Measurements from ENCODE around the gene IDH3G. TPM values are rescaled to one million over a fixed set of nuclear protein-coding genes. Genes with fewer than 3 reads are reported as not detected.
A peak's percentile ranks its signal among the peaks of the same experiment; 100 is the strongest.

Gene IDH3G
- total and polyA plus RNA-seq, 2 donors (not counting 3 experiments of a cell fraction or from before 2014, with no cell fraction given): 57.7 to 116 TPM

- FAIRE-seq: no peak
- POLR2A ChIA-PET: no interaction called here
Observed at GRCh38 chrX:153831429-153832150, 37.4 kb upstream of the IDH3G start.

GRCh38 chrX:153830640-153831428 is 36.7 kb upstream of the IDH3G start:
- no peak overlapping the region for H3K4me3 ChIP-seq (replicated peaks in 1 of 3; ENCODE audit: insufficient read depth in 1 of 3, low read depth in 1 of 3, low read length in 3 of 3)
- no TSS peak for BruUV-seq (replicated peaks)
- H3K9me1 ChIP-seq (replicated peaks; ENCODE audit: control insufficient read depth, extremely low read depth, insufficient read depth, low read length): no peaks in the 10 kb centered on the region
- H3K79me2 ChIP-seq (ENCODE audit: control insufficient read depth, insufficient read depth, low read length): no peaks in the 10 kb centered on the region
- dilution Hi-C loops (cut with MboI; ENCODE audit: extremely low pct_ligation_motif_present, low sequenced_read_pairs) (no loop called here), intact Hi-C loops (cut with micrococcal nuclease) (no loop called here)
- peak; percentile 79 for TF ChIP-seq EZH2 (IDR thresholded peaks at IDR 0.05; ENCODE audit: borderline replicate concordance, low read depth, low read length, severe bottlenecking)
- TF ChIP-seq JUN (IDR thresholded peaks at IDR 0.05; ENCODE audit: borderline replicate concordance, insufficient read depth, insufficient read length, low read depth): no peak
- TF ChIP-seq FOS (IDR thresholded peaks at IDR 0.05; ENCODE audit: borderline replicate concordance, insufficient read depth, low read length): no peak
- TF ChIP-seq, protein P1, sequence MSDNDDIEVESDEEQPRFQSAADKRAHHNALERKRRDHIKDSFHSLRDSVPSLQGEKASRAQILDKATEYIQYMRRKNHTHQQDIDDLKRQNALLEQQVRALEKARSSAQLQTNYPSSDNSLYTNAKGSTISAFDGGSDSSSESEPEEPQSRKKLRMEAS (IDR thresholded peaks at IDR 0.05; ENCODE audit: insufficient read depth, insufficient read length): no peak
- no peak for TF ChIP-seq MYC (IDR thresholded peaks at IDR 0.05; ENCODE audit: low read depth, low read length)
- no peak for TF ChIP-seq POLR2A (IDR thresholded peaks at IDR 0.05; ENCODE audit: low read depth, low read length)
- no peak for TF ChIP-seq GATA2 (IDR thresholded peaks at IDR 0.05; ENCODE audit: insufficient read depth, insufficient read length, low read depth, low read length)
- no peak for TF ChIP-seq POLR2AphosphoS5 (IDR thresholded peaks at IDR 0.05; ENCODE audit: insufficient read depth, low read depth, low read length)
- H4K20me1 ChIP-seq (replicated peaks; ENCODE audit: control insufficient read depth, extremely low read depth, insufficient read depth, low read length): no peaks in the 10 kb centered on the region
- H3K4me1 ChIP-seq (ENCODE audit: control insufficient read depth, extremely low read depth, insufficient read depth, low read length): no peaks in the 10 kb centered on the region
- H3K27ac ChIP-seq (ENCODE audit: insufficient read depth, low read depth, low read length): no peak overlapping the region
- peaks cover 31 to 38% of the 10 kb centered on the region in 2 experiments for H3K27me3 ChIP-seq (ENCODE audit: control insufficient read depth in 2 of 2, insufficient read depth in 2 of 2, low read length in 2 of 2)
- no peak overlapping the region for H3K9ac ChIP-seq (replicated peaks; ENCODE audit: extremely low read depth, insufficient read depth, low read length)
- no peak overlapping the region for H3K4me2 ChIP-seq (ENCODE audit: insufficient read depth, low read length)
- no peaks in the 10 kb centered on the region for H3K9me3 ChIP-seq (replicated peaks; ENCODE audit: control insufficient read depth, insufficient read depth, low read length)
- FAIRE-seq: no peak
- CTCF ChIA-PET: no interaction called here
- DNase-seq (ENCODE audit: low read depth, low spot score): no peak
- H2AFZ ChIP-seq (ENCODE audit: low read depth, low read length): no peak overlapping the region
- POLR2A ChIA-PET: no interaction called here
- no peaks in the 10 kb centered on the region for H3K36me3 ChIP-seq (ENCODE audit: control insufficient read depth in 2 of 2, extremely low read depth in 1 of 2, insufficient read depth in 2 of 2, low read length in 2 of 2)

More at GRCh38 chrX:153831429-153832150, 37.4 kb upstream of the IDH3G start:
- H3K9ac ChIP-seq (replicated peaks; ENCODE audit: extremely low read depth, insufficient read depth, low read length): no peak overlapping the region
- H3K9me3 ChIP-seq (replicated peaks; ENCODE audit: control insufficient read depth, insufficient read depth, low read length): no peaks in the 10 kb centered on the region
- no peak overlapping the region for H2AFZ ChIP-seq (ENCODE audit: low read depth, low read length)
- no peak for DNase-seq (ENCODE audit: low read depth, low spot score)
- no TSS peak for BruUV-seq (replicated peaks)
- H3K4me3 ChIP-seq (replicated peaks in 1 of 3; ENCODE audit: insufficient read depth in 1 of 3, low read depth in 1 of 3, low read length in 3 of 3): no peak overlapping the region
- dilution Hi-C loops (cut with MboI; ENCODE audit: extremely low pct_ligation_motif_present, low sequenced_read_pairs) (no loop called here), intact Hi-C loops (cut with micrococcal nuclease) (no loop called here)
- H3K27me3 ChIP-seq (ENCODE audit: control insufficient read depth in 2 of 2, insufficient read depth in 2 of 2, low read length in 2 of 2): peaks cover 31 to 38% of the 10 kb centered on the region in 2 experiments
- TF ChIP-seq EZH2 (IDR thresholded peaks at IDR 0.05; ENCODE audit: borderline replicate concordance, low read depth, low read length, severe bottlenecking): peak; percentile 54
- no peak for TF ChIP-seq GATA2 (IDR thresholded peaks at IDR 0.05; ENCODE audit: insufficient read depth, insufficient read length, low read depth, low read length)
- H4K20me1 ChIP-seq (replicated peaks; ENCODE audit: control insufficient read depth, extremely low read depth, insufficient read depth, low read length): no peaks in the 10 kb centered on the region
- no peaks in the 10 kb centered on the region for H3K9me1 ChIP-seq (replicated peaks; ENCODE audit: control insufficient read depth, extremely low read depth, insufficient read depth, low read length)
- CTCF ChIA-PET: no interaction called here
- no peak overlapping the region for H3K4me2 ChIP-seq (ENCODE audit: insufficient read depth, low read length)
- H3K27ac ChIP-seq (ENCODE audit: insufficient read depth, low read depth, low read length): no peak overlapping the region
- no peaks in the 10 kb centered on the region for H3K79me2 ChIP-seq (ENCODE audit: control insufficient read depth, insufficient read depth, low read length)
- no peaks in the 10 kb centered on the region for H3K36me3 ChIP-seq (ENCODE audit: control insufficient read depth in 2 of 2, extremely low read depth in 1 of 2, insufficient read depth in 2 of 2, low read length in 2 of 2)
- no peaks in the 10 kb centered on the region for H3K4me1 ChIP-seq (ENCODE audit: control insufficient read depth, extremely low read depth, insufficient read depth, low read length)

Data from endothelial cell of umbilical vein (primary cell).